HPDE6-E6E7 (cell line): ENCODE measurements around the gene SCAF8.
"Not testable (repeated sequence)": the region's sequence is repeated elsewhere in the genome, so short reads cannot be mapped to it uniquely, and the experiment has no call there.

Experiments
- DNase-seq: peaks from one replicate; pipeline ENCODE4 v3.0.0; 2011; ENCODE audit warnings: missing footprints; ENCODE audit errors: extremely low spot score

Gene SCAF8, protein sequence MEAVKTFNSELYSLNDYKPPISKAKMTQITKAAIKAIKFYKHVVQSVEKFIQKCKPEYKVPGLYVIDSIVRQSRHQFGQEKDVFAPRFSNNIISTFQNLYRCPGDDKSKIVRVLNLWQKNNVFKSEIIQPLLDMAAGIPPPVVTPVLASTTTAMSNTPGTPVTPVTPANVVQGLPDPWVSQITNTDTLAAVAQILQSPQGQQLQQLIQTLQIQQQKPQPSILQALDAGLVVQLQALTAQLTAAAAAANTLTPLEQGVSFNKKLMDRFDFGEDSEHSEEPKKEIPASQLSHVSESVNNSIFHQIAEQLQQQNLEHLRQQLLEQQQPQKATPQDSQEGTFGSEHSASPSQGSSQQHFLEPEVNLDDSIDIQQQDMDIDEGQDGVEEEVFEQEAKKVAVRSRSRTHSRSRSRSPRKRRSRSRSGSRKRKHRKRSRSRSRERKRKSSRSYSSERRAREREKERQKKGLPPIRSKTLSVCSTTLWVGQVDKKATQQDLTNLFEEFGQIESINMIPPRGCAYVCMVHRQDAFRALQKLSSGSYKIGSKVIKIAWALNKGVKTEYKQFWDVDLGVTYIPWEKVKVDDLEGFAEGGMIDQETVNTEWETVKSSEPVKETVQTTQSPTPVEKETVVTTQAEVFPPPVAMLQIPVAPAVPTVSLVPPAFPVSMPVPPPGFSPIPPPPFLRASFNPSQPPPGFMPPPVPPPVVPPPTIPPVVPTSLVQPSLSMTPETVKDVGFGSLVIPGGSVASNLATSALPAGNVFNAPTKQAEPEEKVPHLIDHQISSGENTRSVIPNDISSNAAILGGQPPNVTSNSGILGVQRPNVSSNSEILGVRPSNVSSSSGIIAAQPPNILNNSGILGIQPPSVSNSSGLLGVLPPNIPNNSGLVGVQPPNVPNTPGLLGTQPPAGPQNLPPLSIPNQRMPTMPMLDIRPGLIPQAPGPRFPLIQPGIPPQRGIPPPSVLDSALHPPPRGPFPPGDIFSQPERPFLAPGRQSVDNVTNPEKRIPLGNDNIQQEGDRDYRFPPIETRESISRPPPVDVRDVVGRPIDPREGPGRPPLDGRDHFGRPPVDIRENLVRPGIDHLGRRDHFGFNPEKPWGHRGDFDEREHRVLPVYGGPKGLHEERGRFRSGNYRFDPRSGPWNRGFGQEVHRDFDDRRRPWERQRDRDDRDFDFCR (N-terminal part only)

DNA sequence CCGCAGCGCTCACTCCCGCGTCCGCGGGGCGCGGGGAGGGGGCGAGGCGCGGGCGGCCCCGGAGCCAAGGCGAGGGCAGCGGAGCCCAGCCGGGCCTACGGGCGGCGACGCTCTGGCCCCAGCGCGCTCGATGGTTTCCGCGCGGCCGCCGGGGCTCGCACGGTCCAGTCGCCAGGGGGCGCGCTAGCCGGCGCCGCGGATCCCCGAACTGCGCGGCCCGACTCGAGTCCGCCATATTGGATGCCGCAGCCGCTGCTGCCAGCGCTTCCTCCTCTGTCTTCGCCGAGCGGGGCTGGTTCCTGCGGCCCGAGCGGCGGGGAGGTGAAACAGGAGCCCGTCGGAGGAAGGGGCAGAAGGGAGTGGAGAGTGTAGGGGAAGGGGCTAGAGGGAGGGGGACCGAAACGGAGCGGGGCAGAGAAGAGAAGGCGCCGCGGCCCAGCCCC, at the start of gene SCAF8:
TSS of gene SCAF8 (plus strand) at position 234 of the 443 bp plus-strand sequence. CDS start 485 bp downstream, outside the sequence.
- DNase-seq, result peak; percentile 69

DNA sequence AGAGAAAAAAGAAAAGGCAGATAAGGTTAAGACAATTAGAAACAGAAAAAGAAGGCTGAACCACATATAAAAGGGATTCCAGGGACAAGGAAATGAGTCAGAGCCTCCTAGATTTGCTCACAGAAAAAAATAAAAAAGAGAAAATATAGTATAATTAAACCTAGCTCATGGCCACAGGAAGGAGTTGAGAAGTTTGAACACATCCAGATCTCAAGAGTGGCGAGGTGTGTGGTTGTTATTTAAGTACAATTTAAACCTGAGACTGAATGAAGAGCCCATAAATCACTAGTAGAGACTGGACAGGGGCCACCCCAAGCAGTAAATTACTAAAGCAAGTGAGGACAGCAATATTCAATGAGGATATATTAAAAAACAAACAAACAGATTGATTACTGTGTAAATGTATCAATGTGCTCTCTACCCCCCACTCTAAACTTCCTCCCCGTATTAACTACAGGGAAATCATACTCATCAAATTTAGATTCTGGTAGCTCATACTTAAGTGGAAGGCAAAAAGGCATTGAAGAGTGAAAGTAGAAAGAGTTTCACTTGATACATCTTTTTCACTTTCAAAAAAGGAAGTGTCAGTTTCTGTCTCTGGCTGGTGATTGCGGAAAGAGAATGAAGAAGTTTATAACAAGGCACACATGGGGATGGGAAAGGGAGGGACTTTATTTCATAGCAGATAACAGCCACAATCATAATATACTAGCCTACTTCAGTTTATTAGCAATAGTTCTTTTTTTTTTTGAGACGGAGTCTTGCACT, 49.3 kb upstream of the SCAF8 start:
- peak; percentile 15 for DNase-seq

DNA sequence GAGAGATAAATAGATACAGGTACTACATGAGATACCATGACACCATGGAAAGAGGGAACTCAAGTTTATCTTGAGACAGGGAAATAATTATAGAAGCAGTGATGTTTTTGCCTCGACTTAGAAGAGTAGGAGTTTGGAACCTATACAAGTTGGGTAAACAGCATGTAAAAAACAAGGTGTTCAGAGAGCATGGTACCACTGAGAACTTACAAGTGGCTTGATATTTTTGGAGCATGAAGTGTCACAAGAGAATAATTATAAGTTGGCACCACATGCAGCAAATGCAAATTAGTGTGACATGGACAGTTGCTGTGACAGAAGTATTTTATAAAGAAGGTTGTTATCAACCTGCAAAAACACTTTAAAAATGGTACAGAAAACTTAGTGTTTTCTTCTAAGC, 47.1 kb upstream of the SCAF8 start:
- DNase-seq, result no peak

DNA sequence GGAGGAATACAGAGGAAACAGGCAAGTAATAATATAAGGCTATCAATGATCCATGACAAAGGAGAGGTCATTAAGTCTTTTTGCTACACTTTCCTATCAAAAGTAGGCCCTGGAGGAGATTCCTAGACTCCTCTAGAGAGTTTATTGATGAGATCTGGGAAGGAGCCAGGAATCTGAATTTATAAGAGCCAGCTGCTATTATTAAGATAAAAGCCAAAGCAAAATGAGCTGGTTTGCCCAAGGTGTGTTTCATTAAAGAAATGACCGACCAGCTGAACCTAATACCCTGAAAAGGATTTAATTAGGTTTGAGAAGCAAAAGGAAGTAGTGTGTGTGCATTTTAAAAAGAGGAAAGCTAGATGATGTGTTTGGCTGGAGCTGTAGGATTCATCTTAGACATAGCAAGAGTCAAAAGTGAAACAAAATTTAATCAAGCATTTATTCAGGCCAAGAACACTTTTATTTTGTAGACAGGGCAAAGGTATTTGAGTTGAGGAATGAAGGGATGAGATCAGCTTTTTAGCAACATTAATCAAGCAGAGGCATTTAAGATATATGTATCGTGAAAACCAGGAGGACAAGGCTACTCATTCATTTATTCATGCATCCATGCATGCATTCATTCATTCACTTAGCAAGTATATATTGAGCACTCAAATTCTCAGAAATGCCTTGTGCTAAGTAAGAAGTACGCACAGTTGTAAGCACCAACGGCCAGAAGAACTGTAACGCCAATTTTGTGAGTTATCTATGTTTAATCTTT, 43.5 kb upstream of the SCAF8 start:
- no peak for DNase-seq

DNA sequence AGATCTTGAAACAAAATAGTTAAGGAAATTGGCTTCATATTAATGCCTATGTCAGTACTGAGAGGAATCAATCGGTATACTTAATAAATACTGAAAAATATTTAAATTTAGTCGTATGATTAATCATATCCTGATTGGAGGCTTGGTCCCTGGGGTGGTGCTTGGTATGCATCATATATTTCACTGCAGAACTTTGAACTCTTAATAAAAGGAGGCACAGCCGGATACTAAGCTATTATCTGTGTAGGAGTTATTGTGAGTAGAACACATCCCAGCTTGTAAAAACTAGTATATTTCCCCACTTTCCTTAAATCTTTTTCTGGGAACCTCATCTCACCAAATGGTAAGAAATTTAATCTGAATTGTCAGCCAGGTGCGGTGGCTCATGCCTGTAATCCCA, 42.4 kb upstream of the SCAF8 start:
- DNase-seq, result no peak

DNA sequence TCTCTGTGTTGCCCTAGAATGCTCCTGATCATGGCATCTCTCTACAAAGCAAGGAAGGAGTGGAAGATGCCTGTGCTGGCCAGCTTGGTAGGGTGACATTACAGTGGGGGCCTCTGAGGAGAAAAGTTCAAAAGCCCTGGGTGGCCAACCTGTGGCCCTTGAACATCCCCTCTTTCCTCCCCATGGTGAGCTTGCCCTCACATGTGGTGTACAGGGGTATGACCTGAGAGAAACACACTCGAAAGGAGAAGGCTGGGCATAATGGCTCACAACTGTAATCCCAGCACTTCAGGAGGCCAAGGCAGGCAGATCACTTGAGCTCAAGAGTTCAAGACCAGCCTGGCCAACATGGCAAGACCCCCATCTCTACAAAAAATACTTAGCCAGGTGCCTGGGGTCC, 36.6 kb upstream of the SCAF8 start:
- DNase-seq, result no peak

DNA sequence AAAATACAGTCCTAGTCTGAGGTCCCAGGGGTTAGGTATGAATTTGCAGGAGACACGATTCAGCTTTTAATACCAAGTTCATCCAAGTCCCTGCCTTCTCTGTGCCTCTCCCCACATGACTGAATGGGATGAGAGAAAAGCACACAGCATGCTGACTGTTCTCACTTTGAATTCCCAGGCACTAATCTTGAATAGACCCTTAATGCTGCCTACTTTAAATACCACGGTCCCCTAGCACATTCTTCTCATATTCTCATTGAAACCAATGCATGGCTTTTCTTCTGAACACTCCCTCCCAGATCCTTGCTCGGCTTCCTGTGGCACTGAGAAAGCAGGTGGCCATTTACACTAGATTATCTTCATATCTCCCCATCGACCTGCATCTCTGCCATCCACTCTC, 30.1 kb upstream of the SCAF8 start:
- DNase-seq, result no peak

DNA sequence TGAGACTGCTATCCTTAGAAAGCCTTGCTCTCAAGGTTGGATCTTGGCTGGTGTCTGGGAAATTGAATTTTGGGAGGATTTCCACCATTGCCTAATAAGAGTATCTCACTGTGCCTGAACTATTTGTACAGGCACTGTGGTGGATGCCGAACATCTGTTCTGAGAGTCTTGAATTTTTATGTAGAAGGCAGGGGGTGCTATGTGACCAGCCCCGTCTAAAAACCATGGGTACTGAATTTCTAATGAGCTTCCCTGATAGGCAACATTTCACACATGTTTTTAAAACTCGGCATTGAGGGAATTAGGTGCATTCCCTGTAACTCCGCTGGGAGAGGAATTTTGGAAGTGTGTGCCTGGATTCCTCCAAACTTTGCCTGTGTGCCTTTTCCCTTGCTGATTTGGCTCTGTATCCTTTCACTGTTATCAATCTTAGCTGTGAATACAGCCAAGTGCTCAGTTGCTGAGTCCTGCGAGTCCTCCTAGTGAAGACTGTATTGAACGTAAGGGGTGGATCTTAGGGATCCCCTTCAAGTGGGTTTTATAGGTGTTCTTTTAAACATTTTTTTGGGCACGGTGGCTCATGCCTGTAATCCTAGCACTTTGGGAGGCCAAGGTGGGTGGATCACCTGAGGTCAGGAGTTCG, 27.6 kb upstream of the SCAF8 start:
- DNase-seq, result no peak

DNA sequence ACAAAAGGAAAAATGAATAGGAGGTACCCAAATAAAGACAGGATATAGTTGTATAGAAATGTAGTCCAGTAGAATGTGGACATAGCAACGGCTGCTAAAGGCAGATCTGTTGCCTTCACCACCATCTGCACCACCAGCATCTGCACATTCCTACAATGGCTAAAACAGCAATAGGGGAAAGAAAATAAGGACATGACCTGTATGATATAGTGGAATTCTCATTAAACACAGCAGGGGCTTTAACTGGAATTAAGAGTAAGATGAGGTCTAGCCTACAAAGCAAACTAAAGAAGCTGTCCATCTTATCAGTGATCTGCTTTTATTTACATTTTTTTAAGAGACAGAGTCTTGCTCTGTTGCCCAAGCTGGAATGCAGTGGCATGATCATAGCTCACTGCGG, 26.8 kb upstream of the SCAF8 start:
- no peak for DNase-seq

DNA sequence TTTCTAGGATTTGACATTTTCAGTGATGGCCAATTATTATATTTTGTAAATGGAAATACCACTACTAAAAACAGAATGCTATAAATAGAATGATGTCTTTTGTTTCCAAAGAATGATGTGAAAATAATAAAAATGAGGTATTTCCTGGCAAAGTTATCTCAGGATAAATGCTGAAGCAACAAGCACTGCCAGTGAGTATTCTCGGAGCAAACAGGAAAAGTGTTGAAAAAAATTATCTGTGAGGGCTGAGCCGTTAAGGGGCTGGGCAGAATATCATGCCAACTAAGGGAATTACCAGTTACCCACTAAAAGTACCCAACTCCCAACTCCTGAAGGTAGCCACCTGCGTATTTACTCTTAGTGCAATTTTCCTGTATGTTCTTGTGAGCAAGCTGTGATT, 23.6 kb upstream of the SCAF8 start:
- no peak for DNase-seq

DNA sequence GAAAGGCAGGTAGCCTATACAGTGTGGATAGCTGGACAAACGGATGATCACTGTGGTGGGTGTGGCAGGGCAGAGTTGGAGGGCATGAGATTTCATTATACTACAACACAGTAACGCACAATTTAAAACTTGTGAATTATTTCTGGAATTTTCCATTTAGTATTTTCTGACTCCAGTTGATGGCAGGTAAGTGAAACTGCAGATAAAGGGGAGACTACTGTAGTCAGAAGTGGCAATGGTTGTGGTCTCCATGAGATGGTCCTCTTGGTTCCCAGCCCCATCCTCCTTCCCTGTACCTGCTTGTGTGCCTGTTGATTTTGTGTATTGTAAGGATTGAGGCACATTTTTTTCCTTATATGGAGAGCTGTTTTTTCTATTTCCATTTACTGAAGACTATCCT, 22.5 kb upstream of the SCAF8 start:
- no peak for DNase-seq

DNA sequence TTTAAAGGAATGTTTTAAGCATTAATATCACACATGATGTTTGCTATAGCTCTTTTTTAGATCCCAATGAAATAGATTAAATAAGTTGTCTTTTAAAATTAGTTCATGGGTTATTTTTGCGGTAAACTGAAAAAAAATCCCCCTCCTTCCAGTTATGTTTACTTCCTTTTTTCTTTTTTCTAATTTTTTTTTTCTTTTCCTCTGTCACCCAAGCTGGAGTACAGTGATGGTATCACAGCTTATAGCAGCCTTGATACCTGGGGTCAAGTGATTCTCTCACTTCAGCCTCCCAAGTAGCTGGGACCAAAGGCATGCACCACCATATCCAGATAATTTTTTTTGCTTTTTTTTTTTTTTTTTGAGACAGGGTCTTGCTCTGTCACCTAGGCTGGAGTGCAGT, 17.8 kb upstream of the SCAF8 start:
- no peak for DNase-seq

DNA sequence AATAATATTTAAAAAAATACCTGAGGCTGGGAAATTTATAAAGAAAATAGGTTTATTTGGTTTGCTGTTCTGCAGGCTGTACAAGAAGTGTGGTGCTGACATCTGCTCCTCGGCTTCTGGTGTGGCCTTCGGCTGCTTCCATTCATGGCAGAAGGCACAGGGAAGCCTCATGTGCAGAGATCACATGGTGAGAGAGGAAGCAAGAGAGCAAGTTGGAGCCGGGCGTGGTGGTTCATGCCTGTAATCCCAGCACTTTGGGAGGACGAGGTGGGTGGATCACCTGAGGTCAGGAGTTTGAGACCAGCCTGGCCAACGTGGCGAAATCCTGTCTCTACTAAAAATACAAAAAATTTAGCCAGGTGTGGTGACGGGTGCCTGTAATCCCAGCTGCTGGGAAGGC, 16.9 kb upstream of the SCAF8 start:
- DNase-seq, result not testable (repeated sequence)

DNA sequence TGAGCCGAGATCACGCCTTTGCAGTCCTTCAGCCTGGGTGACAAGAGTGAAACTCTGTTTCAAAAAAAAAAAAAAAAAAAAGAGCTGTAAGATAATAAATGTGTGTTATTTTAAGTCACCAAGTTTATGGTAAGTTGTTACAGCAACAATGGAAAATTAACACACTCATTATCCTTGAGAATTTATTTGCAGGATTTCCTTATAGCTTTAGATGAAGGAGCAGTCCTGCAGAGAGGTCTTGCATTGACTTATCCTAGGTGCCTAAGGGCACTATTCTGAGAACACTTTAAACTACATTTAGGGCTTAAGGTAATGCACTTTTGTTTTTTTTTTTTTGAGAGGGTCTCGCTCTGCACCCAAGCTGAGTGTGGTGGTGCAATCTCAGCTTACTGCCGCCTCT, 13.8 kb upstream of the SCAF8 start:
- DNase-seq, result no peak

DNA sequence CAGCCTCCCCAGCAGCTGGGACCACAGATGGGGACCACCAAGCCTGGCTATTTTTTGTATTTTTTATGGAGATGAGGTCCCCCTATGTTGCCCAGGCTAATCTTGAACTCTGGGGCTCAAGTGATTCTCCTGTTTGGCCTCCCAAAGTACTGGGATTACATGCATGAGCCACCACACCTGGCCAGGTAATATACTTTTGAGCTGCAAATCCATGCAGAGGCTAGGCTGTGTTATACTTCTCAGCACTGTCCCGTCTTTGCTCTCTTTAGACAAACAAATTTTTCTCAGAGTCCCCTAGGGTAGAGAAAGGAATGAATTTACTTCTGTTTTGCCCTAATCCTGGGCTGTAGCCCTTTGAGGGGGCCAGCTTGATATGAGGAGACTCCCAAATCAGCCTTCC, 13.4 kb upstream of the SCAF8 start:
- no peak for DNase-seq

DNA sequence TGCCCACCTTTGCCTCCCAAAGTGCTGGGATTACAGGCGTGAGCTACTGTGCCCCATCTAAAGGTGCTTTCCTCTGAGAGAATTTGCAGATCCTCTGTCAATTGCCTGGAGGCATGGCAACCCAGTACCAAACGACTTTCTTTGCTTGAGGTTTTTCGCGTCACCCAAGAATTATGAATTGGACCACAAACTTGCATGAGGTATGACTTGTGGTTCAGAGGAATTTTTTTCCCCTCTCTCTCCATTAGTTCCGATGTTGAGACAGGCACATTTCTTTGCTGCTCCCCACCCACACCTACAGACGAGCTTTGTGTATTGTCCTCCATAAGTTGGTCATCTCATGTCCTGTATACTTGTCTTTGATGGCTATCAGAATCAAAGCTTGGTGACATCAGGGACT, 11.8 kb upstream of the SCAF8 start:
- peak; percentile 10 for DNase-seq

DNA sequence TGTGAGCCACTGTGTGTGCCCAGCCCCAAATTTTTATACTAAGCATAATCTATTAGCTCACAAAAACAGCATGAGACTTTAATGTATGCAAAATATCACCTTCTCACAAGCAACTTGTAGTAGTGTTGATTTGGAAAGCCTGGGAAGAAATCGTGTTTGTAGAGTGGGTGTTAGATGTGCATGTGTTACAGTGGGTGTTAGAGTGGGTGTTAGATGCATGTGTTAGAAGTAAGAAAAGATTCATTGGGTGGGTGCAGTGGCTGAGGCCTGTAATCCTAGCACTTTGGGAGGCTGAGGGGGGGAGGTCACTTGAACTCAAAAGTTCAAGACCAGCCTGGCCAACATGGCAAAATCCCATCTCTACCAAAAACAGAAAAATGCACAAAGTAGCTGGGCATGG, 6.3 kb upstream of the SCAF8 start:
- DNase-seq, result no peak

DNA sequence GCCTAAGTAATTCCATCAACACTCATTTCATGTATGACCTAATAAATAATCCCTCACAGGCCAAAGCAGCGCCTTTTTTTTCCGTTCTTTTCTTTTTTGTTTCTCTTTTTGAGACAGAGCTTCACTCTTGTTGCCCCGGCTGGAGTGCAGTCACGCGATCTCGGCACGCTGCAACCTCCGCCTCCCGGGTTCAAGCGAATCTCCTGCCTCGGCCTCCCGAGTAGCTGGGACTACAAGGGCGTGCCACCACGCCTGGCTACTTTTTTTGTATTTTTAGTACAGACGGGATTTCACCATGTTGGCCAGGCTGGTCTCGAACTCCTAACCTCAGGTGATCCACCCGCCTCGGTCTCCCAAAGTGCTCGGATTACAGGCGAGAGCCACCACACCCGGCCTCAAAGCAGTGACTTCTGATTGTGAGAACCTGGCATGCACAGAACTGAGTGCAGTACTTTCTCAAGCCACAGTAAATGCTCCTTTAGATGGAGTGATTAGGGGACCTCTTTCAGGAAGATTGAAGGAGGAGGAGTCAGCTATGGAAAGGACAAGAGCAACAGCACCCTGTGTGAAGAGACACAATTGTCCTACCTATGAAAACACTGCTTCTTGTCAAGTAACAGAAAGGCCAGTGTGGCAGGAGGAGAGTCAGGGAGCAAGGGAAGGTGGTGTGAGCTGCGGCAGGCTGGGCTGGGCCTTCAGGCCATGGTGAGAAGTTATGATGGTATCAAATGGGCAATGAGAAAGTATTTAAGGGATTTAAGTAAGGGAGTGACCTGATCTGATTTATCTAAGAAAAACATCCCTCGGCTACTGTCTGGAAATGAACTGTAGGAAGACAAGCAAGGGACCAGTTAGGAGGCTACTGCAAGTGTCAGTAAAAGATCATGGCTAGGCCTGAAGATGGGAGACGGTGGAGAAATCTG, 1.7 kb upstream of the SCAF8 start:
- DNase-seq, result no peak

DNA sequence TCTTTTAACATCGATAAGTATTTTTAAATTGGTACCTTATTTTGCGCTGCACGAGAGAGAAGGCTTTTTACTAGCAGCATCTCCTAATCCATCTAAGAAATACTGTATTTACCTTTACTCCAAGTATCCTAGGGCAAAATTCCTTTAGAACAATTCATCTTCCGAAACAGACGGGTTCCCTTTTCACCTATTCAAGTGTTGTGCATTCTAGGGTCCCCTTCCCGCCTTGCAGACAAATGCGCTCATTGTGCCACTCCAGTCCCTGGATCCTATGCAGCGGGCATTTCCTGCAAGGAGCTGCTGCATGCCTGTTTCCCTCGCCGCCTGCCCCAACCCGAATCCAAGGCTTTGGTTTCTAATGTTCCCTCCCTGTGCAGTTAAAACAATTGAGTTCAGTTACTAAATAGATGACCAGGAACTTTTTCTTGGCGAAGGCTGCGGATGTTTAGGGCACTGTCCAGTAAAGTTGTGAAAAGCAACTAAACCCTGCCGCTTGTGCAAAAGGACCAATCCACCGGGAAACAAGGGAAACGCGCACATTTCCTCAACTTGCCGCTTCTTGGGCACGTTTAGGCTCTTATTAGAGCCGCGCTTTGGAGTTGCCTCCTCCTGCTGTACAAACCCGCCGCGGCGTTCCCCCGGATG, 556 bp upstream of the SCAF8 start:
- peak; percentile 12 for DNase-seq
